ENCODE data around the gene GAK.
"Not testable (repeated sequence)": the region's sequence is repeated elsewhere in the genome, so short reads cannot be mapped to it uniquely, and the experiment has no call there.

GAK gene

GRCh38 chr4:806979-807378 is 125.1 kb downstream of the GAK start:
- not testable (repeated sequence) for DNase-seq

DNA sequence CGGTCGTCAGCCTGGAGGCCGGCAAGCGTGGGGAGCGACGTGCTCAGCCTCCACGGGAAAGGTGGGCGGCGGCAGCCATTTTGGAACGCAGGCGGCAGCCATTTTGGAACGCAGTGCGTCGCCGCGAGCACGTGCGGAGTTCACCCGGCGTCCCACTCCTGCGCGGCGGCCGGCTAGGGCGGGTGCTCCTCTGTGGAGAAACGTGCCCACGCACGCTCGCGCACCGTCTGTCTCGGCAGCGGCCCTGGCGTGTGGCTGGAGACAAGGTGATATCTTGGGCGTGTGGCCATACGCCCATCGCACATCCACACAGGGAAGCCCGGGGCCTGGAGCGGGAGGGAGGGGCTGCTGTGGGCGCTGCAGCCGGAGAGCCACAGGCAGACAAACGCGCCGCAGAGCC is 127.3 kb downstream of the GAK start:
- DNase-seq: no peak

GRCh38 chr4:803884-804283 is 128.2 kb downstream of the GAK start:
- DNase-seq: no peak

DNA sequence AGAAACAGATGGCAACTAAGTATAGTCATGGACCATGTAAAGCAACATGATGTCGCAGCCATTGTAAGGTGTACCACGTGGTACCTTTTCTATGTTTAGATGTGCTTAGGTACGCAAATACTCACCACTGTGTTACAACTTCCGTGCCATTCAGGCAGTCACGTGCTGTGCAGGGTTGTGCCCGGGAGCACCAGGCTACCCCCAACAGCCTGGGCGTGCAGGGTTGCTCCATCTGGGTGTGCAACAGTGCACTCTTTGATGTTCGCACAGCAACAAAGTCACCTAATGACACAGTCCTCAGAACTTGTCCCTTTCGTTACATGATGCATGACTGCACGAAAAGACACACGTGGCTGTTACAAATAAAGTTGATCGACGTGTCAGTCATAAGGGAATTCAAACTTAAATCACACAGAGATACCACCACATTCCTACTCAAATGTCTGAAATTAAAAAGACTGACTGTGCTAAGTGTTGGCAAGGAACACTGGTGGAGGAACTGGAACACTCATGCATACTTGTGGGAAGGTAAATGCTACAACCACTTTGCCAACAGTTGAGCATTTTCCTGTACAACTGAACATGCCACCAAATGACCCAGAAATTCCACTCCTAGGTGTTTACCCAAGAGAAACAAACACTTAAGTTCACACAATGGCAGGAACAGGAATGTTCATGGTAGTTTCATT is 130.5 kb downstream of the GAK start:
- no peak for DNase-seq

All from activated CD8-positive, alpha-beta memory T cell treated with anti-CD3 and anti-CD28 coated beads, Interleukin-2, amount 50 U/mL, for 4 hours (primary cell).